Measurements from ENCODE around the gene AKT2.

AKT2 gene

GRCh38 chr19:40263440-40264313, 21.5 kb downstream of the AKT2 start:
- DNase-seq: no peak
- intact Hi-C loops (cut with DNase I): no loop called here

GRCh38 chr19:40262422-40262821, 22.7 kb downstream of the AKT2 start:
- no peak for DNase-seq
- intact Hi-C loops (cut with DNase I): no loop called here

DNA sequence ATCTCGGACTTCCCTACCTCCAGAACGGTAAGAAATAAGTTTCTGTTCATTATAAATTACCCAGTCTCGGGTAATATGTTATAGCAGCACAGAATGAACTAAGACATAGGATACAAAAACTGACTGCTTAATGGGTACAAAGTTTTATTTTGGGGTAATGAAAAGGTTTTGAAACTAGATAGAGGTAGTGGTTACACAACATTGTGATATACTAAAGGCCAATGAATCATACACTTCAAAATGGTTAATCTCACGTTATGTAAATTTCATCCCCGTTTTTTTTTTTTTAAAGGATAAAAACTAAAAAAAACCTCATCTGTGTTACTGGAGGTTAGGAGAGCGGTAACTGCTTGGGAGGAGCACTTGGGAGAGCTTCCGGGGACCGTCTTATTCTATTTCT, 23.5 kb downstream of the AKT2 start:
- intact Hi-C loops (cut with DNase I): no loop called here
- DNase-seq: no peak

- DNase-seq: no peak
- intact Hi-C loops (cut with DNase I): no loop called here
Observed at GRCh38 chr19:40257096-40257517, 28.0 kb downstream of the AKT2 start.

- DNase-seq: no peak
- intact Hi-C loops (cut with DNase I): no loop called here
Observed at GRCh38 chr19:40256512-40256911, 28.6 kb downstream of the AKT2 start.

- no peak for DNase-seq
- intact Hi-C loops (cut with DNase I): no loop called here
Observed at GRCh38 chr19:40255619-40256166, 29.5 kb downstream of the AKT2 start.

GRCh38 chr19:40254714-40255418, 30.3 kb downstream of the AKT2 start:
- no peak for DNase-seq
- intact Hi-C loops (cut with DNase I): no loop called here

- DNase-seq: no peak
- intact Hi-C loops (cut with DNase I): no loop called here
Observed at GRCh38 chr19:40253611-40254092, 31.5 kb downstream of the AKT2 start.

DNA sequence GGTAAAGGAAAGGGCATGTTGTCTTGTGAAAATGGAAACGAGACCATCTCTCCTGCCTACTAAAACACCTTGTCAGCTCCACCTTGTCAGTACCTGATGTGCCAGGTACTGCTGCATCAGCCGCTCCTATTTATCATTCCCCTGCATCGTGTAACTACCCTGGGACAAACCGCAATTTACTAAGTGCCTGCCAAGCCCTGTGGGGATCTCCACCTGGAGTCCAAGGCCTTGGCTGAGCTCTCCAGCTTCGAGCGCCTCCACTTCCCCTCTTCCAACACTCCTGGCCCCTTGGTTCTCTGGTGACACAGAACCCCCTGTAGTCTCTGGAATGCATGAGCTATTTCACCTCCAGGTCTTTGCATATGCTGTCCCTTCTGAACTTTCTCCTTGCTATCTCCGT, 32.8 kb downstream of the AKT2 start:
- intact Hi-C loops (cut with DNase I): no loop called here
- DNase-seq: no peak

DNA sequence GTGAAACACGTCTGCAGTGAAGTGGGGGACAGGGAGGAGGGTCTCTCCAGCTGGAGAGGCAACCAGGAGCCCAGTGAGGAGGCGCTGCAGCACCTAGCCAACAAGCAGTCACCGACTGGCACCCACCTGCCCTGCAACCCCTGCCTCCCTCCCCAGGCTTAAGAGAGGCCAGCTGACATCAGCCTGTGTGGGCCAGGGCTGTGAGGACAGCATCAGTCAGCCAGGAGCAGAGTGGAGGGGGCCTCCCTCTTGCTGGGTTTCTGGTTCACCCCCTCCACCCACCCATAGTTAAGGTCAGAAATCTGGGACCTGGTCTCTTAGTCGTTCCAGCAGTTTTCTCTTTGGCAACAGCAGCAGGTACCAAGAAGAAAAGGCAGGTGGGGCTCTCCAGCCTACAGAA, 33.2 kb downstream of the AKT2 start:
- intact Hi-C loops (cut with DNase I): no loop called here
- DNase-seq: no peak

GRCh38 chr19:40251244-40251643, 33.9 kb downstream of the AKT2 start:
- intact Hi-C loops (cut with DNase I): no loop called here
- DNase-seq: no peak

DNA sequence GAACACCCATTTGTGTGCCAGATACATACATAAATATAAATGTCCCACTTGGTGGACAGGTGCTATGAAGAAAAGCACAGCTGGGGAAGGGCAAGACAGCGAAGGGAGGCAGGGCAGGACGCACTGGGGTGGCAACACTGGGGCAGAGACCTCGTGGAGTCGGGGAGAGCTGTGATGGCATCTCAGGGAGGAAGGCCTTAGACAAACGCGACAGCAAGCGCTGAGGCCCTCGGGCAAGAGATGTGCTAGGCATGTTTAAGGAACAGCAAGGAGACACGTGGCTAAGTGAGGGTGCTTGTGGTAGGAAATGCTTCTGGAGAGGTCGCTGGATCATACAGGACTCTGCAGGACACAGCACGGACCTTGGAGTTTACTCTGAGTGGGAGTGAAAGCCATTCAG, 35.4 kb downstream of the AKT2 start:
- no peak for DNase-seq
- intact Hi-C loops (cut with DNase I): no loop called here

DNA sequence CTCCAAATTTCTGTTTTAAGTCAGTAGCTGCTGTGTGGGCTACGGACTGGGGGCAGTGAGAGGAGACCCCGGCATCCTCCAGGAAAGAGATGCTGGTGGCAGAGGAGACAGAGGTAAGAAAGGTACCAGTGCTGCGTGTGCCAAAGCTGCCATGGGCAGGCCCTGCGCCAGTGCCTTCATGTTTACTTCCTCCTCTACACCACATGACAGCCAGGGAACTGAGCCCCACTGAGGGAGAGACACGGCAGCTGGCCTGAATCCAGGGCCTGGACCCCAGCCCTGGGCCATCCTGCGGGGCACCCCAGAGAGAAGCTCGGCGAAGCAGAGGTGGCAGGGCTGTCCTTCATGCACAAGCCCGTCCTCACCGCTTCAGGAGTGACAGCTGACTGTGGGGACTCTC, 35.9 kb downstream of the AKT2 start:
- no peak for DNase-seq
- intact Hi-C loops (cut with DNase I): no loop called here

- intact Hi-C loops (cut with DNase I): no loop called here
- DNase-seq: peak in 1 of 42 donors; percentile 61
Observed at GRCh38 chr19:40247735-40248262, 37.3 kb downstream of the AKT2 start.

DNA sequence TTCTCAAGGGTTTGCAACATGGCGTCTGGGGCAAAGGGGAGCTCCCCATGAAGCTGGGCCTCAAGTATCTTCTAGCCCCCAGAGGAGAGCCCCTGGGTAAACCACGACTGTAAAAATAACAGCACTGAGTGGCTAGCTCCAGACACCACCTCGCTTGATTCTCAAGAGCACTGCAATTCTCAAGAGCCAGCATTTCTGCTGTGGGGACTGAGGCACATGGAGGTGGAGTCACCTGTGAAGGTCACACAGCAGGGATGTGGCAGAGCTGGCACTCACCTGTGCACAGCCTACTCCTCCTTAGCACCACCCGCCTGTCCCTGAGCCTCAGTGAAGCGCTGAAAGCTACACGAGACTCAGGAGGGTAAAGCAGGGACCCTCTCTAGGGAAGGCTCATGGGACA, 38.0 kb downstream of the AKT2 start:
- intact Hi-C loops (cut with DNase I): no loop called here
- DNase-seq: no peak

- no peak for DNase-seq
- intact Hi-C loops (cut with DNase I): no loop called here
Observed at GRCh38 chr19:40246292-40247073, 38.7 kb downstream of the AKT2 start.

DNA sequence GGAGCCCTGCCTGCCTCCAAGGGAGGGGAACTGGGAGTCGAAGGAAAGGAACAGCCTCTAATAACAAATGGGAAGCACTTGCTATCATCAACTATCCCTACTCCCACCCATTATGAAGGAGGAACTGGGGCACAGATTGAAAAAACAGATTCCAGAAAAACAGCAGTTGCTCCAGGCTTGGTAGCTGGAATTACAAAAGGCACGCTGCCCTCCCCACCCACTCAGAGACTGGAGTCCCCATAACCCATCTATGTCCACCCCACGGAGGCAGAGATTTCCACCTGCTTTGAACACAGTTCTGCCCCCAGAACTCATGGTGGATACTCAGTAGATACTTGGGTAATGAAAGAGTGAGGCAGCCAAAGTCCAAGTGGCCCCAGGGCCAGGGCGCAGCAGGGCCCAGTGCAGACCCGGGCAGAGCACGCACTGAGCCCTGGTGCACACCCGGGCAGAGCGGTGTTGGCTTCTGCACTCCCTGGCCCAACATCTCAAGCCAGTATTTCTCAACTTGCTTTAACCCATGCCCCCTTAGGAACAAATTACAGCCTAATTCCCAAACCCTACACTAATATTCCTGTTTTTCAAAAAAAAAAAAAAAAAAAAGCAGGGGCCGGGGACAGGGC, 39.5 kb downstream of the AKT2 start:
- no peak for DNase-seq
- intact Hi-C loops (cut with DNase I): no loop called here

DNA sequence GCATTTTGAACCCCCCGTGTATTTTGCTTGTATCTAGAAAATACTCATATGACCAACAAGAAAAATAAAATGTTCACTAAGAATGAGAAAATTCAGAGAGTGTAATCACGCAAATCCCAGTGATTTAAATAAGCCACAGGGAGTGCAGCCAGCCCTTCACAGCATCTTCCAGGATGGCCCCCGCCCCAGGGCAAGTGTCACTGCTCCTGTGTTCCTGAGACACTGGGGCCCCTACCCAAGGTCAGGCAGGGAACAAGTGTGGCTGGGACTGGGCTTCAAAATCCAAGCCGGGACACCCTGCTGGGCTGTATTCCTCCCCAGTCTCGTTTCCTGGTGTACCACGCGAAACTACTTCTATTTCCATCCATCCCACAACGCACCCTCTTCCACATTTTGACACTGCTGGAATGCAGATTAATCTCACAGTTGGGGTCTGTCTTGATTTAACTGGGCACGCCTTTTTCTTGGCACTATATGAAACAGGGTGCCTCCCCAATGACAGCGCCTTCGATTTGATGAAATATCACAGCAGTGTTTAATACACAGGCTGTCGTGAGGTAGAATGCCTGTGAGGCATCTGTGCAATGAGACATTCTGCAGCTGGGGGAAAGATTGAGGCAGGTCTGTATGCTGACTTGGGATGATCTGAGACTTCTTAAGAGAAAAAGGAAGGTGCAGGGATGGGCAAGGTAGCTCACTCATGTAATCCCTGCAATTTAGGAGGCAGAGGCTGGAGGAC, 40.4 kb downstream of the AKT2 start:
- intact Hi-C loops (cut with DNase I): no loop called here
- DNase-seq: no peak
